Hepatocyte (in vitro differentiated cells): Measurements from ENCODE around the gene ZNF681. TPM values are rescaled to one million over a fixed set of nuclear protein-coding genes. Genes with fewer than 3 reads are reported as not detected.

Experiments
- DNase-seq: peaks from one replicate; pipeline ENCODE4 v3.0.0-alpha.2; 2016; ENCODE audit warnings: low spot score
- H2AFZ ChIP-seq: fragments of 200-600 bp; sonication (generic); 2 replicates; pipeline ENCODE4 v1.6.0; 2016; ENCODE audit warnings: antibody characterized with exemption, mild to moderate bottlenecking
- H3K27ac ChIP-seq: fragments of 200-600 bp; sonication (generic); 2 replicates; pipeline ENCODE4 v1.5.1; 2016; ENCODE audit warnings: mild to moderate bottlenecking
- H3K27me3 ChIP-seq: fragments of 200-600 bp; sonication (generic); 2 replicates; pipeline ENCODE4 v1.6.1; 2016
- H3K36me3 ChIP-seq: fragments of 200-600 bp; sonication (generic); replicated peaks from 2 replicates; pipeline ENCODE4 v1.5.1; 2016; ENCODE audit warnings: low read depth; ENCODE audit not compliant: insufficient read depth
- H3K4me1 ChIP-seq: fragments of 200-600 bp; sonication (generic); 2 replicates; pipeline ENCODE4 v1.5.1; 2016; ENCODE audit warnings: mild to moderate bottlenecking, moderate library complexity; ENCODE audit not compliant: insufficient read depth
- H3K4me2 ChIP-seq: fragments of 200-600 bp; sonication (generic); 2 replicates; pipeline ENCODE4 v1.6.0; 2016
- H3K4me3 ChIP-seq: fragments of 200-600 bp; sonication (generic); 2 replicates; pipeline ENCODE4 v1.5.1; 2016; ENCODE audit warnings: mild to moderate bottlenecking
- H3K79me2 ChIP-seq: fragments of 200-600 bp; sonication (generic); 2 replicates; pipeline ENCODE4 v1.6.0; 2017; ENCODE audit warnings: mild to moderate bottlenecking
- H3K9me2 ChIP-seq: fragments of 200-600 bp; sonication (generic); replicated peaks from 2 replicates; pipeline ENCODE4 v1.6.0; 2017; ENCODE audit warnings: mild to moderate bottlenecking; ENCODE audit not compliant: insufficient read depth
- H3K9me3 ChIP-seq: fragments of 200-600 bp; sonication (generic); 2 replicates; pipeline ENCODE4 v1.5.1; 2016; ENCODE audit warnings: low read depth, mild to moderate bottlenecking
- H4K20me1 ChIP-seq: fragments of 200-600 bp; sonication (generic); 2 replicates; pipeline ENCODE4 v1.6.0; 2016; ENCODE audit warnings: mild to moderate bottlenecking; ENCODE audit not compliant: insufficient read depth, poor library complexity, severe bottlenecking
- CTCF ChIP-seq: fragments of 200-600 bp; sonication (generic); IDR thresholded peaks from 2 replicates; pipeline ENCODE4 v1.5.1; 2016; ENCODE audit warnings: antibody characterized with exemption, mild to moderate bottlenecking; ENCODE audit not compliant: poor library complexity
- EZH2 ChIP-seq: fragments of 200-600 bp; sonication (generic); IDR thresholded peaks from 2 replicates; pipeline ENCODE4 v1.6.1; 2016; ENCODE audit warnings: antibody characterized with exemption, mild to moderate bottlenecking, borderline replicate concordance
- EZH2phosphoT487 ChIP-seq: fragments of 200-600 bp; sonication (generic); IDR thresholded peaks from one replicate; pipeline ENCODE4 v1.6.1; 2018; ENCODE audit warnings: antibody characterized with exemption, mild to moderate bottlenecking, low read depth, moderate library complexity; ENCODE audit not compliant: unreplicated experiment, severe bottlenecking
- WGBS: methylation state at CpG from one replicate; pipeline ENCODE4 v1.1.6; 2016; ENCODE audit warnings: low lambda C conversion rate; ENCODE audit errors: missing lambda C conversion rate; 5-methylcytosine and 5-hydroxymethylcytosine counted together
- polyA plus RNA-seq: library from polyadenylated mRNA; unstranded; fragments of >200 nt; fragmentation: Nextera tagmentation; extraction: Ambion mirVana; gene quantifications from 2 replicates; pipeline ENCODE4 v1.2.1, GENCODE V29; 2016
- total RNA-seq: library from RNA; depleted of rRNA; stranded (reverse); fragments of >200 nt; gene quantifications from 2 replicates; pipeline ENCODE4 v1.2.3, GENCODE V29; 2014

The ZNF681 gene
- total and polyA plus RNA-seq, 2 experiments from 2014 or later, result 0.74 to 5.9 TPM

- H3K4me1 ChIP-seq, result peaks cover 3% of the 10 kb centered on the region
- TF ChIP-seq EZH2phosphoT487 (no peak), CTCF (no peak)
- H3K79me2 ChIP-seq, result peaks cover 24% of the 10 kb centered on the region
- no peak overlapping the region for H3K4me3 ChIP-seq
- H3K36me3 ChIP-seq, result no peaks in the 10 kb centered on the region
- no peaks in the 10 kb centered on the region for H3K9me3 ChIP-seq
- no peak overlapping the region for H3K4me2 ChIP-seq
- 66% methylated on average over 3 of the region's 3 CpGs for WGBS
- H3K27ac ChIP-seq, result no peak overlapping the region
- no peak for DNase-seq
- H2AFZ ChIP-seq, result no peak overlapping the region
- no peaks in the 10 kb centered on the region for H4K20me1 ChIP-seq
- H3K27me3 ChIP-seq, result no peaks in the 10 kb centered on the region
- H3K9me2 ChIP-seq, result no peaks in the 10 kb centered on the region
Observed at GRCh38 chr19:23777216-23777615, 18.5 kb upstream of the ZNF681 start.

- 93% methylated on average over 2 of the region's 2 CpGs for WGBS
- H2AFZ ChIP-seq, result no peak overlapping the region
- H3K27me3 ChIP-seq, result no peaks in the 10 kb centered on the region
- no peaks in the 10 kb centered on the region for H3K9me3 ChIP-seq
- DNase-seq, result no peak
- no peaks in the 10 kb centered on the region for H3K36me3 ChIP-seq
- H3K9me2 ChIP-seq, result no peaks in the 10 kb centered on the region
- H3K4me1 ChIP-seq, result peaks cover 3% of the 10 kb centered on the region
- H3K27ac ChIP-seq, result no peak overlapping the region
- no peak overlapping the region for H3K4me3 ChIP-seq
- TF ChIP-seq EZH2phosphoT487, result no peak
- H3K4me2 ChIP-seq, result no peak overlapping the region
- peaks cover 24% of the 10 kb centered on the region for H3K79me2 ChIP-seq
- no peaks in the 10 kb centered on the region for H4K20me1 ChIP-seq
Observed at GRCh38 chr19:23776507-23777205, 18.0 kb upstream of the ZNF681 start.

GRCh38 chr19:23774524-23774971 lies 15.9 kb upstream of the ZNF681 start:
- H3K9me2 ChIP-seq, result no peaks in the 10 kb centered on the region
- no peaks in the 10 kb centered on the region for H3K9me3 ChIP-seq
- no peak for TF ChIP-seq EZH2phosphoT487
- TF ChIP-seq EZH2, result no peak
- TF ChIP-seq CTCF, result no peak
- no peak overlapping the region for H3K4me2 ChIP-seq
- H3K4me3 ChIP-seq, result no peak overlapping the region
- DNase-seq, result peak; percentile 23
- H3K27me3 ChIP-seq, result no peaks in the 10 kb centered on the region
- H3K27ac ChIP-seq, result peak overlapping the region; percentile 68
- H4K20me1 ChIP-seq, result no peaks in the 10 kb centered on the region
- H3K79me2 ChIP-seq, result peaks cover 42% of the 10 kb centered on the region
- H3K4me1 ChIP-seq, result peaks cover 3% of the 10 kb centered on the region
- H3K36me3 ChIP-seq, result no peaks in the 10 kb centered on the region
- no peak overlapping the region for H2AFZ ChIP-seq

- no peak for DNase-seq
- no peaks in the 10 kb centered on the region for H3K36me3 ChIP-seq
- H3K79me2 ChIP-seq, result peaks cover 47% of the 10 kb centered on the region
Observed at GRCh38 chr19:23774106-23774505, 15.4 kb upstream of the ZNF681 start.

More at GRCh38 chr19:23774106-23774505, 15.4 kb upstream of the ZNF681 start:
- peaks cover 3% of the 10 kb centered on the region for H3K4me1 ChIP-seq
- TF ChIP-seq EZH2phosphoT487 (no peak), CTCF (no peak), EZH2 (no peak)
- H3K27ac ChIP-seq, result peak overlapping the region; percentile 68
- H3K9me2 ChIP-seq, result no peaks in the 10 kb centered on the region
- WGBS, result 74% methylated on average over 4 of the region's 4 CpGs
- H3K9me3 ChIP-seq, result no peaks in the 10 kb centered on the region
- no peak overlapping the region for H3K4me3 ChIP-seq
- H2AFZ ChIP-seq, result no peak overlapping the region
- H3K4me2 ChIP-seq, result no peak overlapping the region
- H4K20me1 ChIP-seq, result no peaks in the 10 kb centered on the region
- no peaks in the 10 kb centered on the region for H3K27me3 ChIP-seq
